Fibroblast of skin of right quadriceps (primary cell): ENCODE measurements around the gene NKX6-2.
A peak's percentile ranks its signal among the peaks of the same experiment; 100 is the strongest.
"Not testable (repeated sequence)": the region's sequence is repeated elsewhere in the genome, so short reads cannot be mapped to it uniquely, and the experiment has no call there.

Source experiments
- DNase-seq: peaks from one replicate; pipeline ENCODE4 v3.0.0-alpha.2; 2013

The NKX6-2 gene

DNA sequence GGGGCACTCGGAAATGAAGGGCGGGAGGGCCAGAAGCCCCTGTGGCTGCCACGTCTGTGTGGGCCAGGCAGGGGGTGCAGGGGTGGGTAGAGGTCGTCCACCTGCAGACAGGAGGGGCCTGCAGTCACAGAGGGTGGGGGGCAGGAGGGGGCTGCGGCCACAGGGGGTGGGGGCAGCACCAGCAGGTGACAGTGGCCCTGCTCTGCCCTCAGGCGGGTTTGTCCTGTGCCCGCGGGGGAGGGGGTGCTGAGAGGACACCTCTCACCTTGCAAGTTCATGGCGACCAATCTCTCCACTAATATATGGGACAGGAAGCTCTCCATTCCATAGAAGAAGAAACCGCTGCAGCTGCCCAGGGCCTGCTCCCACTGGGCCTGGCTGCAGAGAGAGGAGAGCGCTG is 26.6 kb upstream of the NKX6-2 start:
- no peak for DNase-seq

DNA sequence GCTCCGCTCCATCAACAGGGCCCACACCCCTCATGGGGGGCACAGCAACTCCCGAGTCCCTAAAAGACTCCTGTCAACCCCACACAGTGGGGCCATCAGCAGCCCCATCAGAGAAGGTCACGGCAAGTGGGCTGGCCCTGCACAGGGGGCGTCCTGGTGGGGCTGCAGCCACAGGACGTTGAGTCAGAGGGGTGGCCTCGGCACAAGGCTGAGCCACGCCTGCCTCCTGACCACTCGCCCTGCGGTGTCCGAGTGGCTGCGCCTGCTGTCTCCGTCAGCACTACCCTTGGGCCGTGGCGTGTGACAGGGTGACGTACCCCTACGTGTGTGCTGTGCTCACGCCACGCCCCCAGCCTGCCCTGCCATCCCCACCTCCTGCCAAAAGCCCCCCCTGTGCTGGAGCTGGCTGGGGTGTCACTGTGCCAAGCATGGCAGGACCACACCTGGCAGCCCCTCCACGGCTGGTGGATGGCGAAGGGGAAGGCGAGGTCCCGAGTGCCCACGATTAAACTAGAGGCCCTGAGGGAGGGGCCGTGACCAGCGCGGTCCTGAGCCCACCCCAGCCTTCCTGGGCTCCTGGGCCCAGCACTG is 26.0 kb upstream of the NKX6-2 start:
- no peak for DNase-seq

DNA sequence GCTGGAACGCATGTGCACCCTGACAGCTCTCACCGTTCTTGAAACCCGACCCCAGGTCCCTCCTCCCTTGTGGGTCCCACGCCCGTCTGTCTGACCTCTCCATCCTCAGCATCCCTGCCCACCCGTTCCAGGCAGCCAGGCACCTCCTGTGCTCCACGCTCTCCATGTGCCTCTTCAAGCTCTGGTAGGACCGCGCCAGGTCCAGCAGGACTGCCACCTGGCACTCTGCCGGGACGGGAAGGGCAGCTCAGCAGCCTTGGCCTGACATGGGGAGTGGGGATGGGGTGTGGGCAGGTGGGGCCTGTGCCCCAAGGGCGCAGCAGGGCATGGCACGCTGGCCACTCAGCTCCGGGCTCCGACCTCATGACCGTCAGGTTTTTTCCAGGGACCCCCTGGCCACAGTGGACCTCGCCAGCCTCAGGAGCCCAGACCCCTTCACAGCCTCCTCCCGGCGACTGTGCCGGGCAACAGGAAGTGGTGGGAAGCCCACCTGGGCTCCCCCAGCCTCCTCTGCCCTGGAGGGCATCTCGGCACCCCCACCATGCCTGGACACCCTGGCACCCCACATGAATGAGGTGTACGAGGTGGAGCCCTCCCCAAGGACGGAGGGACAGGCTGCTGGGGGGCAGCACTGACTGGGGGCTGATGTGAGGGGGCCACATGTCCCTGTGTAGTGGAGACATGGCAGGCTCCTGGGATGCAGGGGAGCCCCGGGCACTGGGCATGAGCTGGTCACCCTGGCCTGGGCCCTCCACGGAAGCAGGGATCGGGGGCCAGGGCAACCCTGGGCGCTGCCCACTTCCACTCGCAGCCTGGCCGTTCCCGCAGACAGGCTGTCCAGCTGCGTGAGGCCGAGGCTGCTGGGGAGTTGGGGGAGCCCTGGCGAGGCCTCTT is 25.1 kb upstream of the NKX6-2 start:
- DNase-seq, result no peak

DNA sequence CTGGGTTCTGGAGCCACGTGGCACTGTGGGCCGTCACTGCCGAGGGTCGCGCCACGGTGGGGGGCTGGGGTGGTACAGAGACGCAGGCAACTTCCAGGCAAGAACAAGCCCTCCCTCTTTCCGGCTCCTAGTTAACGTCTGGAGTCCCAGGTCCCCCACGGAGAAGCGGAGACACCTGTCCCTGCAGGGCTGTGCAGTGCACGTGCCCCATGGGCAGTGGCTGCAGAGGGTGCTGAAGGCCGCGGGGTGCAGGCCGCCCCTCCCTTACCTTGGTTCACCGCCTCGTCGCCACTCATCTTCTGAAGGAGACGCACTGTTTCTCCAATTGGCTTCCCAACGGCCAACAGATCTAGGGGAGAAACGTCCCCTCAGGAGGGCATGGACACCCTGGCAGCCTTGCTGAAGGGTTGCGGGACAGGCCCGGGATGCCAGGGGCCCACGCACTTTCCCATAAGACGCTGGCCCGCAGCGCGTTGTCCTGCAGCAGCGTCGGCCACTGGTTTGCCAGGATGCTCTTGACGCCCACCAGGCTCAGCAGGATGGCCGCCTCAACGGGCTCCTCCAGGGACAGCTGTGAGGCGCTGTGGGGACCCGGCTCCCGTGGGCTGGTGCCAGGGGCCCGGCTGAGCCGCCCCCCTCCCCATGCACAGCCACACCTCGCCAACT is 24.3 kb upstream of the NKX6-2 start:
- no peak for DNase-seq

DNA sequence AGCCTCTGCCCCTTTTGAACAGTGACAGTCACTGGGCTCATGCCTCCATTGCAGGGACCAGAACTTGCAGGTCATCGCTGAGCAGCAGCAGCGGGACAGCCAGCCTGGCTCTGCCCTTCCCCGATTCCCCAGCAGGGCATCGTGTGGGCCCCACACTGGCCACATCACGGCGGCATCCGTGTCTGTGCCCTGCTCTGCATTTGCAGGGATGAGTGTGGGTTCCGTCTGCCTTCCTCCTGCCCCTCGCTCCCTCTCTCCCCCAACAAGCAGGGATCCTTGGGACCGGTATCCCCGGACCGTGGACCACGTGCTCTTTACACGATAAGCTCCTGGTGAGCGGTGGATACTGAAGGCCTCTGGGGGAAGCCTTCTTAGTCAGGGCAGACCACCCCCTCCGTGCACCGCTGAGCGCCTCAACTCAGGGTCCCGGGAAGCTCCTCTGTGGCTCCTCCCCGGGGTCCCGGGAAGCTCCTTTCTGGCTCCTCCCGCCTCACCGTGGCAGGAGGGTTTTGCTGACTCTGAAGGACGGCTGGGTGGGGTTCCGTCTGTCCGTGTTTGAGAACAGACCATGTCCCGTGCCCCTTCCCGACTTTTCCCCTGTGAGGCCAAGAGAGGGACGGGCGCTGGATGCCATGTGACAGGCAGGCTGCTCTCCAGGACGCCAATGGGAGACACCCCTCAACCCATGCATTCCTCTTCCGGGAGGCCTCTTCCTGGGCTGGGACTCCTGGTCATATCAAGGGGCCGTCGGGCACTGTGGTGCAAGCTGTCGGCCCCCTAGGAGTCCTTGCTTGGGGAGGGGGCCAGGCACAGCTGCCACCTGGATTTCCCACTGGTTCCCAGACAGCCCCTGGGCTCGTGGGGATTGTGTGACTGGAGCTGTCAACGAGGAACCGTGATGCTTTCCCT is 23.5 kb upstream of the NKX6-2 start:
- DNase-seq, result no peak

DNA sequence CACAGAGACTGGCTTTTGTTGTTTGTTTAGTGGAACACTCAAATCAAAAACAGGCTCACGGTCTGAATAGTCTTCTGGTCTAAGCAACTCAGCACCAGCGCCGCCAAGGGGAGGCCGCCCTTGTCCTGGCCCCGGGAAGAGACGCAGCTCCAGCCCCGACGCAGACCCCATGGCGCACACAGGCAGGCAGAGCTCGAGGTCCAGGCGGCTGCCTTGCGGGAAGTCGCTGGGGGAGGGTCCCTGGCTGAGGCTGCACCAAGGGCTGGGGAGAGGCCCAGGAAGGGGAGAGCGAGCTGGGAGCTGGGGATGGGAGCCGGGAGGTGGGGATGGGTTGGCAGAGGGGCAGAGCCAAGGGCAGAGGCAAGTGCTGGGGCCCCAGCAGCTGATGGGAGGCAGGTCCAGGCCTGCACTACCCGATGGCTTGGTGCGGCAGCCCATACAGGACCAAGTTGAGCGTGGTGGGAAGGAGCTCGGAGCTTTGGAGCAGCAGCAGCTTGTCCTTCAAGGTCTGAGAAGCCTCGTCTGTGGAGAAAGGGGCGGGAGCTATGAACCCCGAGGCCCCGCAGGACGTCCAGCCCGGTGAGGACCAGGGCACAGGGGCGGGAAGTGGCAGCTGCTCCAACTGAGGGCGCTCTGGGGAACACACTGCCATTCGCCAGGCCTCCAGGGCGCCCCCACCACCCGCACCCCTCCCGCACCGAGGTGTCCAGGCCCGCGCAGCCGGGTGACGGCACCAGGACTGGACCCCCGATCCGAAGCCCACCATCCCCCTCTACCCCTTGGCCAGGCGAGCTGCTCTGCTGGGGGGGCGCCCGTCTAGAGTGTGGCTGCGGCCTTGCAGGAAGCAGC is 22.7 kb upstream of the NKX6-2 start:
- DNase-seq, result no peak

DNA sequence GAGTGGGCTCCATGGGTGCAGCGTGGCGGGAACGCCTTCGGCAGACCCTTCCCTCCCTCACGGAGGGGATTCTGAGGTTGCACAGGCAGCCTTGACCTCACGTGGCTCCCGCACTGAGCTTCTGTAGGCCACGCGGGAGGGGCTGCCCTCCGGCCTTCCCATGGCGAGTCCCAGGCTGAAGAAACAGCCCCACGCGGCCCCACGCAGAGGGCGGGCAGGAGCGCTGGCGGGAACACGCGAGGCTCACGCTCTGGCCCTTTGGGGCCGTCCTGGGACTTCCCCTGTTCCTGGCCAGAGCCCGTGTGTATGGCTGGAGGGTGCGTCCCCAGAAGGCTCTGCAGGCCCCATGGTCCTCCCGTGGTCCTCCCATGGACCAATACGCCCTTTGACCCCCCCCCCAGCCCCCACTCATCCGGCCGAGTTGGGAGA is 21.7 kb upstream of the NKX6-2 start:
- DNase-seq, result no peak

DNA sequence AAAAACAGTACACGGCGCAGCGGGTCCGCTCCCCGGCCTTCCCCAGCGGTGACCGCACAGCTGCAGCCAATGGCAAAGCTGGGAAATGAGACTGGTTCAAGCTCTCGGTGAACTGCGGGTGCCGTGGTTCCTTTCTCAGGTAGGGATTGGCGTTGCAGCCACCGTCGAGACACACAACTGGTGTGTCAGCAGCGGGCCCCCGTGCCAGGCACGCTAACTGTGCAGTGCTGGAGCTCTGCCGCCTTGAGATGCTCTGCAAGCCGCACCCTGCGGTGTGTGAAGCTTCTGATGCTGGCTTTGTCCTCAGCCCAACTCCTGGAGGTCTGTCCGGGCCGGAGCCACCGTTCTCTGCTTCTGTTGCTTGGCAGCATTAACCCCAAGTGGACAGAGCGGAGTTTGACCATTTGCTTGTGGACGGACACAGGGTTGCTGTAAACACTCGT is 20.6 kb upstream of the NKX6-2 start:
- no peak for DNase-seq

DNA sequence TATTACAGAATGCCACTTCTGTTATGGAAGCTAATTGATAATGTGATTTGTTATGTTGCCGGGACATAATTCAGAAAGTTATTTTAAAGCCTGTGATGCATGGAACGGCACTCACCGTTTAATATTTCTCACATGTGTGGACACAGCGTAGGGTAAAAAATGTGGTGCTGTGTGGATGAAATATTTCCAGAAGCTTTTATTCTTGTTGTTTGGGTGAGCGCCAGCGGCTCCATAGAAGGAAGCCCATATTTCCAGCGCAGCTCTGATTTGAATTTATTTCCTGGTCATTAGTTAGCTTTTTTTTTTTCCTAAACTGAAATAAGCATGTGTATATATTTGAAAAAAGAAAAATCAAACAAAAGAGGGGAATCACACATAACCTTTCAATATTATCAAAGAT is 20.2 kb upstream of the NKX6-2 start:
- peak; percentile 9 for DNase-seq

DNA sequence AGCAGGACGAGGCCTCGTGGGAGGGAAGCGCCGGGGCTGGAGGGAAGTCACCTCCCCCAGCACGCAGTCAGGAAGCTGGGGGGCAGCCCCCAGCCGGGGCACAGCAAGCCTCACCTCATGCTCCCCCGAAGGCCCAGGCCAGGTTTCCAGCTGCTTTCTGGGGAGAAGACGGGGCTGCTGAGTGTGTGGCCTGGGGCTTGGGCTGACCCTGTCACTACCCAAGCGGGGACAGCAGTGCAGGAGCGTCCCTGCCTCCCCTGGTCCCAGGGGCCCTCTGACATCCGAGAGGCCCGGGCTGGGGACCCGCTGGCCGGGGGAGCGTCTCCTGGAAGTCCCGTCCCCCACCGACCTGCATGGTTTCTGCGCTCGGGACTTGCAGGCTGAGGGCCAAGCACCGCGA is 19.7 kb upstream of the NKX6-2 start:
- DNase-seq, result no peak

DNA sequence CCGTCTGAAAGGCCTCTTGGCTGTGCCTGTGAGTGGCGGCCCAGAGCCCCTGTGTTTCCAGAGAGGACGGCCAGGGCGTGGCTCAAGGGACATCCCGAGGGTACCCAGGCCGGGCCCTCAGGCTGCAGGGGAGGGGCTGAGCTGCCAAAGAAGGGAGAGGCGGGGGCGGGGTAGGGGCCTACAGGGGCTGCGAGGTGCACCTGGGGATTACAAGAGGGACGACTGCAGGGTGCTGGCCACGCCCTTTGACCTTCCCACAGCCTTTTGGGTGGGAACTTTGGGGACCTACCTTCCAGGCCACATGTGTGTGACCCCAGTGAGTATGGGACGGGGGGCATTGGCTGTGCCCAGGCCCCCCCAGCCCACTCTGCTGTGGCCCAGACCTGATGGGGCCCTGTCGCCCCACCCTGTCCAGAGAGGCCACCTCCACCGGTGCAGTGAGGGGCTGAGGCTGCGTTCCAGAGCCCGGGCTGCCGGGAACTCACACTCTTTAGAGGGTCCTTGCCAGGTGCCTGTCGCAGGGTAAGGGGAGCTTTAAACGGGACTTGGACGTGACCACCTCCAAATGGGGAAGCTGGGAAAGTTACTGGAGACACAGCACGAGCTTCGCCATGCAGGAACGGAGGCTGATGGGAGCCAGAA is 19.0 kb upstream of the NKX6-2 start:
- DNase-seq, result no peak

DNA sequence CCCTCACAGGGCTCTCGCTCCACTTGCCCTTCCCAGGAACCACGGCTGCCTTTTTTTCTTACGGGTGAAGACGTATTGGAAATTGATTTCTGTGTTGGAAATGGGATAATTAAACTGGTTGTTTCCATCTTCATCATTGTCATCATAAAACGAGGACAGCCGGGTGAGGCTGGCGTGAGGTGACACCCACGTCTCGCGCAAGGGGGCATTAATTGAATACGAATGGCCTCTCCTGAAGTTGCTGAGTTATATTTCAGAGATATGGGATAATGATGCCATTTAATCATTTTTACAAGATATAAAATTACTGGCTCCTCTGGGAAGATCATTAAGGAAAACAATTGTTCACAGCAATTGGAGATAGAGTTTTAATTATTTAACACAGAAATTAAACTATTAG is 18.3 kb upstream of the NKX6-2 start:
- no peak for DNase-seq

DNA sequence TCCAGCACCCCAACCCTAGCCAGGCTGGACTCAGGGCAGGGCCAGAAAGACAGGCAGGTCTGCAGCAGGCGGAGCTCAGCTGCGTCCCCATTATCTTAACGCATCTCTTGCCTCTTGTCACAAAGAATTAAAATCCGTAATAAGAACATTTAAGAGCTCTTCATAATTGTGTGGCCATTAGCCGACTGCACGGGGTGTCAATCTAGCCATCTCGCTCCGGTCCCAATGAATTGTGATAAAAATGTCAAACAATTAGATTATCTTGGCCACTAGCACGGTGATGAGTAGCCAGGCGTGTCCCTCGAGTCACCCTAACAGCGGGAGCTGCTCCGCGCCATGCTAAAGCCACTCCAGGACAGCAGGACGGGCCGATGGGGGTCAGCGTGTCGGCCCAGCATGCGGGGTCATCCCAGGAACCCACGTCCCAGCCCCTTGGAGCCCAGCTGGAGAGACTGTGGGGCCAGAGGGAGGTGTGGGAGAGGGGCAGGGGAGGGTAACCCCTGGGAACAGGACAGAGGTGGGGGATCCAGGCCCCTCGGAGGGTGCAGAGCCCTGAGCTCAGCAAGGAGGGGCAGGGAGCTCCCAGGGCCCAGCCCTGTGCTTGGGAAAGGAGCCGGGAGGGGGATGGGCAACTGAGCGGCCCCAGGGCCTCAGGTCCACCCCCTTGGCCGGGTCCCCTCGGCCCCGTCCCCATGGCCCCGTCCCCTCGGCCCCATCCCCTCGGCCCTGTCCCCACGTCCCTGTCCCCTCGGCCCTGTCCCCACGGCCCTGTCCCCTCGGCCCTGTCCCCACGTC is 17.7 kb upstream of the NKX6-2 start:
- no peak for DNase-seq

DNA sequence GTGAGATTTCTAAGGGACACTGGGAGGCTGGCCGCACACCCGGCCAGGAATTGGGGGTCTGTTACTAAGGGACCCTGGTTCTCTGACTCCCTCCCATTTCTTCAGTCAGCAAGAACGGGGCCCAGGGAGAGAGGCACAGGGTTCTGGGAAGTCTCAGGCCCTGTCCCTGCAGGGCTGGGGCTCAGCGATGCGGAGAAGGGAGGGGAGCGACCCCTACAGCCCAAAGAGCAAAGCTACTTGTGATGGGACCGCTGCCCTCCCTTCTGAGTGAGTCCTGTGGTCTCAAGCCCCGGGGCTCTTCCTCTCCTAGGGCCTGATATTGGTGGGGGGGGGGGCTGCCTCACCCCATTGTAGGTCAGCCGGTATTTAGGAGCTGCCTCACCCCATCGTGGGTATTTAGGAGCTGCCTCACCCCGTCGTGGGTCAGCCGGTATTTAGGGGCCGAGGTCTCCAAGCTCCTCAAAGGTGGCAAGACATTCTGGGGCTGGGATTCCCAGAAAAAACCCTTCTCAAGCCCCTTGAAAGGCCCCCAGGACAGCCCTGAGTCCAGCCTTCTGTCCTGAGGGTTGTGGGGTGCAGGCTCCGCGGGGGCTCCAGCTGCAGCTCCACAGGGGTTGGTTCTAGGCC is 16.9 kb upstream of the NKX6-2 start:
- DNase-seq, result no peak

DNA sequence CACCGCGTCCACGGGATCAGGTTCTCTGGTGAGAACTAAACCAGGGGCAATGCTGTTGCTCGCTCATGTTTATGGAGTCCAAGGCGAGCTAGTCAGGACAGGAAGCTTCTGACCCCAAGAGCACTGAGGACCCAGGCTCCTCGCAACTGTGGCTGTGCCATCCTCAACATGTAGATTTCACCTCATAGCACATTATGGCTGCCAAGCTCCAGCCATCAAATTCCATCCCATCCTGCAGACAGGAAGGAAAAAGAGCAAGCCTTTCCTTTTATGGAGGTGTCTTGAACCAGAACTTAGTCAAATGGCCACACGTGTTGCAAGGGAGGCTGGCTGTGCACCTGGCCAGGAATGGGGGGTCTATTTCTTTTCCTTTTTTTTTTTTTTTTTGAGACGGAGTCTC is 16.1 kb upstream of the NKX6-2 start:
- no peak for DNase-seq

DNA sequence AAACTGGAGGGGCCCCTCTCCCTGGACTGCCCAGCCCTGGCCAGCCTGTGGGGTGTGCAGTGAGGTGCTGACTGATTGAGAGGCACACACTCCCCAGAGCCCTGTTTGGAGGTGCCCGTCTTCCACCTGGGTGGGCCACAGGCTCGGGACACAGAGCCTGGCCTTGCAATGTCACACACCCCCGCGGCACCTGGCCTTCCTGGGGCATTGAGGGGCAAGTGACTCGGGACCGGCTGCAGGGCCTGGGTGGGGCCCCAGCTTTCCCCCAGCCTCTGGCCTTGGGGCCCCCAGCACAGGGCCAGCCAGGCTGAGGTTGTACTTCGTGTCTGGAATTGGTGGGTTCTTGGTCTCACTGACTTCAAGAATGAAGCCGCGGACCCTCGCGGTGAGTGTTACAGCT is 13.9 kb upstream of the NKX6-2 start:
- no peak for DNase-seq

DNA sequence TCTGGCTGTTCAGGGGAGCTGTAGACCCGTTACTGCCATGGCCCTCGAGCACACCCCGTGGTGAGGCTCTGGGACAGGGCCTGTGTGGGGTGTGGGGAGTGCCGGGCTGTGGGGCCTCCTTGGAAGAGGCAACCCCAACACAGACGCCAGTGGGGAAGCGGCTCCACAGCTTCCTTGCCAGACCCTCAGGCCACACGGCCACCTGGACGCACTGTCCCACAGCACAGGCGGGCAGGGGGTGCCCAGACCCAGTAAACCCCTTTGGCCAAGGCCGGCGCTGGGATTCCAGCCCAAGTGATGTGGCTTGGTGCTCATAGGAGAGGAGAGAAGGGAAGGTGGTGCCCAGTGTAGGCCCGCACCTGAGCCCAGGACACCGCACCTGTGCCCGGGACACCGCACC is 12.9 kb upstream of the NKX6-2 start:
- DNase-seq, result no peak

DNA sequence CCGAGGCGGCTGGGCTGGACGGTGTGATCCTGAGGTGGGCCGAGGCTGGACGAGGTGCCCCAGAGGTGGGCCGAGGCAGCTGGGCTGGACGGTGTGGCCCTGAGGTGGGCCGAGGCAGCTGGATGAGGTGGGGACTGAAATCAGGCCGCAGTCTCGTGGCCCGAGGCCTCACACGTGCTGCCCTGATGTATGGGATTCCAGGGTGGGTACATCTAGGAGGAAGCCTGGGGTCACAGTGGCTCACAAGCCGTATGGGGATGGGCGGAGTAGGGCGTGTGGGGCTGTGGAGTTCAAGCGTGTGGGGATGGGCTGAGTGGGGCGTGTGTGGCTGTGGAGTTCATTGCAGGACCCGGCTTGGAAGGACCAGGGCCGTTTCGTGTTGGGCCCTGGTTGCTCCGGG is 12.5 kb upstream of the NKX6-2 start:
- DNase-seq, result no peak

DNA sequence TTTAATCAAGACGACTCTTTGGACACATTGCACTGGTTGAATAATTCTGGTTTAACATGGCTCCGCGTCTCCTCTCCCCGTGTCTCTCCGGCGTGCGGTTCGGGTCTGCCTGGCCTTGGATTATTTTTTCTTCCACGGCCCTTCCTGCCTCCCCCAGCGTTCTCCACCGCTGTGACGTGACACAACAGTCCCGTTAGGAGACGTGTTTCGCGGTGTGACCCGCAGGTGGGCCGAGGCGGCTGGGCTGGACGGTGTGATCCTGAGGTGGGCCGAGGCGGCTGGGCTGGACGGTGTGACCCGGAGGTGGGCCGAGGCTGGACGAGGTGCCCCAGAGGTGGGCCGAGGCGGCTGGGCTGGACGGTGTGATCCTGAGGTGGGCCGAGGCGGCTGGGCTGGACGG is 12.0 kb upstream of the NKX6-2 start:
- not testable (repeated sequence) for DNase-seq

DNA sequence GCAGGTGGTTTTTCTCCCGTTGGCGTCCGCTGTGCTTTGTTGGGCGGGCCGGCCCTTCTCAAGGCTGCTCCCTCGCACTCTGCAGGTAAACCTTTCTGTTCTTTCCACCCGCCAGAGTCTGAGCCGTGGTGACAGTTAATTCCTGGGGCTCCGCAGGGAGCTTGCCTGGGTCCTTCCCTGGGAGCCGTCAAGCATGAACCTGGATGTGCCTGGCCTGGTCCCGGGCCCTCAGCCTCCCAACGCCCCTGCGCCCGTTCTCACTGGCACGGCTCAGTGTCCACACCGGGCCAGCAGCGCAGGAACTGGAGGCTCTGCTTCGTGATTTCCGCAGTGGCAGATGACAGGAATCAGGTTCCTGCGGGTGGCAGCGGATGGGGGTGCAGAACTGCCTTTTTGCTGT is 10.9 kb upstream of the NKX6-2 start:
- no peak for DNase-seq
